Right lobe of liver (tissue), 4 donors: ENCODE data around the gene TMEM270.

ENCODE experiments used
- CTCF ChIP-seq, 4 donors: fragments of 200-600 bp in 3 of 4; fragments of 450-650 bp in 1 of 4; IDR thresholded peaks; one replicate each; pipeline versions ENCODE4 v1.5.1 to v1.8.0; 2016 to 2022; ENCODE audit warnings: antibody characterized with exemption in 4 of 4, mild to moderate bottlenecking in 2 of 4
- POLR2A ChIP-seq: fragments of 450-650 bp; IDR thresholded peaks from one replicate; pipeline ENCODE4 v1.6.1; 2017; ENCODE audit warnings: antibody characterized with exemption, mild to moderate bottlenecking
- donor health status: DM: no; HTN: no; CAD: no.
- donor health status: DM: no; HTN: no; CAD: no.
- donor health status: DM: no; HTN: yes; CAD: no.

- TF ChIP-seq CTCF (IDR thresholded peaks at IDR 0.05) (no peak), POLR2A (no peak)
Measured at GRCh38 chr7:73832806-73833205, 28.2 kb upstream of the TMEM270 start.
